MM.1S (cell line): Measurements from ENCODE around the gene MTMR12.

Source experiments
- EZH2 ChIP-seq: fragments of 300-600 bp; sonication (generic); optimal IDR thresholded peaks from 2 replicates; pipeline ENCODE3; 2017; ENCODE audit warnings: low read depth, mild to moderate bottlenecking, antibody characterized with exemption, low read length, mixed read lengths
- EZH2phosphoT487 ChIP-seq: fragments of 300-600 bp; sonication (generic); IDR thresholded peaks from 2 replicates; pipeline ENCODE4 v1.6.1; 2018; ENCODE audit warnings: antibody characterized with exemption, low read length
- TF ChIP-seq, protein P1 (sequence below): fragments of 300-600 bp; sonication (generic); IDR thresholded peaks from 2 replicates; pipeline ENCODE4 v1.5.1; 2016; ENCODE audit warnings: antibody characterized with exemption, low read length, mixed read lengths

DNA sequence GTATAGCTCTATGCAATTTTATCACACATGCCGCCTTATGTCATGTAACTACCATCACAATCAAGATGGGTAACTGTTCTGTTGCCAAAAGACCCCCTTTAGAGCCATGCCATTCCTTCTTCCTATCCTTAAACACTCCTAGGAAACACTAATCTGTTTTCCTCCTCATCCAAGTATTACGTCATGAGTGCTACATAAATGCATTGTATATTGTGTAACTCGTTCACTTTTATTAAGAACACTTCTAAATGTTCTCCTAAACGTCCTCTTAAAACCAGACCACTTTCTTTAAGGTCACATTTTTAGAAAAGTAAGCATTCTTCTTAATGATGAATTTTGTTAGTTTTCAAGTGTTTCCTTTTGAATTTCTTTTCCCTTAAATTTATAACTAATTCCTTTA is 49.8 kb upstream of the MTMR12 start:
- TF ChIP-seq, protein P1, sequence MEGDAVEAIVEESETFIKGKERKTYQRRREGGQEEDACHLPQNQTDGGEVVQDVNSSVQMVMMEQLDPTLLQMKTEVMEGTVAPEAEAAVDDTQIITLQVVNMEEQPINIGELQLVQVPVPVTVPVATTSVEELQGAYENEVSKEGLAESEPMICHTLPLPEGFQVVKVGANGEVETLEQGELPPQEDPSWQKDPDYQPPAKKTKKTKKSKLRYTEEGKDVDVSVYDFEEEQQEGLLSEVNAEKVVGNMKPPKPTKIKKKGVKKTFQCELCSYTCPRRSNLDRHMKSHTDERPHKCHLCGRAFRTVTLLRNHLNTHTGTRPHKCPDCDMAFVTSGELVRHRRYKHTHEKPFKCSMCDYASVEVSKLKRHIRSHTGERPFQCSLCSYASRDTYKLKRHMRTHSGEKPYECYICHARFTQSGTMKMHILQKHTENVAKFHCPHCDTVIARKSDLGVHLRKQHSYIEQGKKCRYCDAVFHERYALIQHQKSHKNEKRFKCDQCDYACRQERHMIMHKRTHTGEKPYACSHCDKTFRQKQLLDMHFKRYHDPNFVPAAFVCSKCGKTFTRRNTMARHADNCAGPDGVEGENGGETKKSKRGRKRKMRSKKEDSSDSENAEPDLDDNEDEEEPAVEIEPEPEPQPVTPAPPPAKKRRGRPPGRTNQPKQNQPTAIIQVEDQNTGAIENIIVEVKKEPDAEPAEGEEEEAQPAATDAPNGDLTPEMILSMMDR, result no peak
- TF ChIP-seq EZH2 (no peak), EZH2phosphoT487 (no peak)
